ENCODE results near the gene DYNLT2B. TPM values are rescaled to one million over a fixed set of nuclear protein-coding genes. Genes with fewer than 3 reads are reported as not detected.
"Not testable (repeated sequence)": the region's sequence is repeated elsewhere in the genome, so short reads cannot be mapped to it uniquely, and the experiment has no call there.

Gene DYNLT2B
- total and polyA plus RNA-seq, 8 donors, result 3.3 to 23.0 (median 12.8) TPM; not detected in 4

DNA sequence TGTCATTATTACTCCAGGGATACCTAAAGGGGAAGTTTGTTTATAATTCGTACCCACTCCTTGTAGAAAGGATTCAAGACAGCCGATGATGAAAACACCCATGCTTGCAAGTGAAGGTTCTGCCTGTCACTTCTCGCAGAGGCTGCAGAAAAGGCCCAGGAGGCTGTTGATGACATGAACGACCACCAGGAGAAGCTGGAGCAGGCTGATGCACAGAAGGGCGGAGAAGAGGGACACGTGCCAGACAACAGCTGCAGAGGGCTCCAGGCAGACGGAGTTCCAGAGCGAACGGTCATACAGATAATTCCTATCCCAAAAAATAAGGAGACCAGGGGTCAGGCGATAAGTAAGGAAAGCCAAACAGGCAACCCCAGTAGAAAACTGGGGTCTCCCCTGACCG lies 5.7 kb upstream of the DYNLT2B start:
- intact Hi-C loops (cut with DNase I; ENCODE audit: low total_unique reads), result no loop called here
- Histone ChIP-seq H3K9me3 (no peaks in the 10 kb centered on the region), H3K36me3 (no peaks in the 10 kb centered on the region), H3K27ac (no peak overlapping the region), H3K4me1 (peaks cover 0 to 8% (median 6%) of the 10 kb centered on the region in 4 donors), H3K4me3 (no peak overlapping the region), H3K27me3 (peaks cover 0 to 7% (median 0%) of the 10 kb centered on the region in 3 donors)
- DNase-seq, result peak in 1 of 2 donors; percentile 68
- TF ChIP-seq POLR2AphosphoS5 (IDR thresholded peaks at IDR 0.05) (no peak), POLR2A (IDR thresholded peaks at IDR 0.05) (no peak), EP300 (IDR thresholded peaks at IDR 0.05) (no peak)
- TF ChIP-seq, protein P1, sequence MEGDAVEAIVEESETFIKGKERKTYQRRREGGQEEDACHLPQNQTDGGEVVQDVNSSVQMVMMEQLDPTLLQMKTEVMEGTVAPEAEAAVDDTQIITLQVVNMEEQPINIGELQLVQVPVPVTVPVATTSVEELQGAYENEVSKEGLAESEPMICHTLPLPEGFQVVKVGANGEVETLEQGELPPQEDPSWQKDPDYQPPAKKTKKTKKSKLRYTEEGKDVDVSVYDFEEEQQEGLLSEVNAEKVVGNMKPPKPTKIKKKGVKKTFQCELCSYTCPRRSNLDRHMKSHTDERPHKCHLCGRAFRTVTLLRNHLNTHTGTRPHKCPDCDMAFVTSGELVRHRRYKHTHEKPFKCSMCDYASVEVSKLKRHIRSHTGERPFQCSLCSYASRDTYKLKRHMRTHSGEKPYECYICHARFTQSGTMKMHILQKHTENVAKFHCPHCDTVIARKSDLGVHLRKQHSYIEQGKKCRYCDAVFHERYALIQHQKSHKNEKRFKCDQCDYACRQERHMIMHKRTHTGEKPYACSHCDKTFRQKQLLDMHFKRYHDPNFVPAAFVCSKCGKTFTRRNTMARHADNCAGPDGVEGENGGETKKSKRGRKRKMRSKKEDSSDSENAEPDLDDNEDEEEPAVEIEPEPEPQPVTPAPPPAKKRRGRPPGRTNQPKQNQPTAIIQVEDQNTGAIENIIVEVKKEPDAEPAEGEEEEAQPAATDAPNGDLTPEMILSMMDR (IDR thresholded peaks at IDR 0.05), result no peak
- 59 to 68% (median 64%) methylated on average over 11 of the region's 11 CpGs for WGBS, 5 donors

DNA sequence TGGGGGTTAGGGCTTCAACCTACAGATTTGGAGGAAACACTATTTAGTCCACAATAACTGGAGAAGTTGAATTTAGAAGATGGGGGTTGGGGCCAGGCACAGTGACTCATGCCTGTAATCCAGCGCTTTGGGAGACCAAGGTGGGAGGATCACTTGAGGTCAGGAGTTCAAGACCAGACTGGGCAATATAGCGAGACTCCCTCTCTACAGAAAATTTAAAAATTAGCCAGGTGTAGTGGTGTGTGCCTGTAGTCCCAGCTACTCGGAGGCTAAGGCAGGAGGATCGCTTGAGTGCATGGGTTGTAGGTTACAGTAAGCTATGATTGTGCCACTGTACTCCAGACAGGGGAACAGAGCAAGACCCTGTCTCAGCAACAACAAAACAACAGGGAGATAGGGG lies 5.0 kb upstream of the DYNLT2B start:
- Histone ChIP-seq H3K4me1 (peaks cover 0 to 9% (median 6%) of the 10 kb centered on the region in 4 donors), H3K27ac (no peak overlapping the region), H3K27me3 (peaks cover 0 to 7% (median 0%) of the 10 kb centered on the region in 3 donors), H3K9me3 (no peaks in the 10 kb centered on the region), H3K36me3 (no peaks in the 10 kb centered on the region), H3K4me3 (no peak overlapping the region)
- WGBS, 5 donors, result 90 to 98% (median 95%) methylated on average over 4 of the region's 4 CpGs
- intact Hi-C loops (cut with DNase I; ENCODE audit: low total_unique reads), result no loop called here
- no peak for DNase-seq
- no peak for TF ChIP-seq POLR2A (IDR thresholded peaks at IDR 0.05)

DNA sequence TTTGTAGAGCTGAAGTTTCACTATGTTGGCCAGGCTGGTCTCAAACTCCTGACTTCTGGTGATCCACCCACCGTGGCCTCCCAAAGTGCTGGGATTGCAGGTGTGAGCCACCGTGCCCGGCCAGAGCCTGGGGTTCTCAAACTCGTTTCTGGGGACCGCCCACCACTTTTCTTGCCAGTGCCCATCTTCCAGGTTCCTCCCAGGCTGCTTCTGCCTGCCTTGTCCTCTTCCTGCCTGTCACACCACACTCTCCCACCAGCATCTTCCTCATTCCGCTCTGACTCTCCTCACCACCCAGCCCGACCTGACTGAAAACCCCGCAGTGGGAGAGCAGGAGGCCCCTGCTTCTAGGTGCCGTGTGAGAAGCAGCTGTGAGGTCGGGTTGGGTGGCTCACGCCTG lies 3.1 kb upstream of the DYNLT2B start:
- no peak overlapping the region for H3K4me3 ChIP-seq
- intact Hi-C loops (cut with DNase I; ENCODE audit: low total_unique reads), result no loop called here
- peaks cover 0 to 12% (median 7%) of the 10 kb centered on the region in 4 donors for H3K4me1 ChIP-seq
- no peak for DNase-seq
- no peak overlapping the region for H3K27ac ChIP-seq
- TF ChIP-seq EP300 (IDR thresholded peaks at IDR 0.05) (no peak), POLR2AphosphoS5 (IDR thresholded peaks at IDR 0.05) (no peak), POLR2A (IDR thresholded peaks at IDR 0.05) (no peak)
- TF ChIP-seq, protein P1 (IDR thresholded peaks at IDR 0.05), result no peak
- no peaks in the 10 kb centered on the region for H3K9me3 ChIP-seq
- H3K36me3 ChIP-seq, result no peaks in the 10 kb centered on the region
- no peaks in the 10 kb centered on the region for H3K27me3 ChIP-seq
- WGBS, 5 donors, result 83 to 91% (median 87%) methylated on average over 11 of the region's 11 CpGs

DNA sequence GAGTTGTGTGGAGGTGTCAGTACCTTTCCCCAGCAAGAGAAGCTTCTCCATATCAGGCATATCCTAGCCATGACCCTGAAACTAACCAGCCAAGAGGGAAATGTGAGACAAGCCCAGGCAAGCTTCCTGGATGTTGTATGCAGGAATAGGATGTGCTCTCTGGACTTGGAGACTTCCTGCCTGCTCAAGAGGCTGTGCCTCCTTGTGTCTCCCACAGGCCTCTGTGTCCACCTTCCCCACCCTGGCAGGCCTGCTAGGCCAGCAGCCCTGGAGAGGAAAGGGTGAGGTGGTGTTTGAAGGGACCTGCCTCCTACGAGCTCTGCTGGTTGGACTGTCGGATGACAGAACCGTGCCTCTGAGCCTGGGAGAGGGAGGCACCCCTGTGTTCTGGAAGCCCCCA lies 2.1 kb upstream of the DYNLT2B start:
- 47 to 89% (median 67%) methylated on average over 1 to 3 of the region's 3 CpGs for WGBS, 5 donors
- no peaks in the 10 kb centered on the region for H3K9me3 ChIP-seq
- no peak overlapping the region for H3K4me3 ChIP-seq
- H3K4me1 ChIP-seq, result peaks cover 0 to 15% (median 8%) of the 10 kb centered on the region in 4 donors
- no peaks in the 10 kb centered on the region for H3K36me3 ChIP-seq
- TF ChIP-seq POLR2AphosphoS5 (IDR thresholded peaks at IDR 0.05), result no peak
- no peak for TF ChIP-seq POLR2A (IDR thresholded peaks at IDR 0.05)
- intact Hi-C loops (cut with DNase I; ENCODE audit: low total_unique reads), result no loop called here
- H3K27ac ChIP-seq, result no peak overlapping the region
- no peaks in the 10 kb centered on the region for H3K27me3 ChIP-seq
- DNase-seq, result no peak

DNA sequence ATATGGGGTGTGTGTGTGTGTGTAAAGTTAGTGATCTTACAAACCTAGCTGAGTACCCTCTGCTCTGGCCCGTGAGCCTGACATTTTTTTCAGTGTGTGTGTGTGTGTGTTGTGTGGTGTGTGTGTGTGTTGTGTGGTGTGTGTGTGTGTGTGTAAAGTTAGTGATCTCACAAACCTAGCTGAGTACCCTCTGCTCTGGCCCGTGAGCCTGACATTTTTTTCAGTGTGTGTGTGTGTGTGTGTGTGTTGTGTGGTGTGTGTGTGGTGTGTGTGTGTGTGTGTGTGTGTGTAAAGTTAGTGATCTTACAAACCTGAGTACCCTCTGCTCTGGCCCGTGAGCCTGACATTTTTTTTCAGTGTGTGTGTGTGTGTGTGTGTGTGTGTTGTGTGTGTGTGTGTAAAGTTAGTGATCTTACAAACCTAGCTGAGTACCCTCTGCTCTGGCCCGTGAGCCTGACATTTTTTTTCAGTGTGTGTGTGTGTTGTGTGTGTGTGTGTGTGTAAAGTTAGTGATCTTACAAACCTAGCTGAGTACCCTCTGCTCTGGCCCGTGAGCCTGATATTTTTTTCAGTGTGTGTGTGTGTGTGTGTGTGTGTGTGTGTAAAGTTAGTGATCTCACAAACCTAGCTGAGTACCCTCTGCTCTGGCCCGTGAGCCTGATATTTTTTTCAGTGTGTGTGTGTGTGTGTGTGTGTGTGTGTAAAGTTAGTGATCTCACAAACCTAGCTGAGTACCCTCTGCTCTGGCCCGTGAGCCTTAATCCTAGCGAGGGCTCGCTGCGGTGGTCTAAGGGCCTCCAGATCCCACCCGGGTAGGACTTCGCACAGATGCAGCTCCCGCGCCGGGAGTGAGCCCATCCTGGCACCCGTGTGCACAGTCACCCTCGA lies 997 bp downstream of the DYNLT2B start:
- WGBS, 5 donors, result 7 to 50% (median 12%) methylated on average over 1 to 16 of the region's 17 CpGs
- H3K36me3 ChIP-seq, result not testable (repeated sequence)

DNA sequence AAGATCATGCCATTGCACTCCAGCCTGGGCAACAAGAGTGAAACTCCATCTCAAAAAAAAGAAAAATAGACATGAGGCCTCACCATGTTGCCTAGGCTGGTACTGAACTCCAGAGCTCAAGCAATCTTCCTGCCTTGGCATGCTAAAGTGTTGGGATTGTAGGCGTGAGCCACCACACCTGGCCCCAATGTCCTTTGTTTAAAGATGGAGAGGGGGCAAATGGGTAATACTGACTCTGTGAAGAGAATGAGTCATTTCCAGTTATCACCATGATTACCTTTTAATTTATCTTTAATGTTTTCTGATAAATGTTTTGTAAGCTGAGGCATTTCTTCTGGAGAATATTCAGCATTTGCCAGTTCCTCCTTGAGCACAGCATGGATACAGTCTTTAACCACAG lies 2.2 kb downstream of the DYNLT2B start:
- Histone ChIP-seq H3K27me3 (no peaks in the 10 kb centered on the region), H3K9me3 (no peaks in the 10 kb centered on the region), H3K27ac (no peak overlapping the region), H3K36me3 (no peaks in the 10 kb centered on the region), H3K4me1 (peaks cover 0 to 15% (median 8%) of the 10 kb centered on the region in 4 donors), H3K4me3 (no peak overlapping the region)
- 50 to 67% (median 56%) methylated on average over 1 of the region's 1 CpG for WGBS, 5 donors
- TF ChIP-seq, protein P1 (IDR thresholded peaks at IDR 0.05), result no peak
- TF ChIP-seq POLR2A (IDR thresholded peaks at IDR 0.05) (no peak), EP300 (IDR thresholded peaks at IDR 0.05) (no peak), POLR2AphosphoS5 (IDR thresholded peaks at IDR 0.05) (no peak)
- no peak for DNase-seq
- intact Hi-C loops (cut with DNase I; ENCODE audit: low total_unique reads), result no loop called here

More for the DNA sequence above, 997 bp downstream of the DYNLT2B start:
- DNase-seq; H3K9me3 ChIP-seq; intact Hi-C loops (cut with DNase I; ENCODE audit: low total_unique reads); H3K27me3 ChIP-seq: not testable (repeated sequence)
- Histone ChIP-seq H3K27ac (peak overlapping the region; percentile 89 to 92 (median 92)), H3K4me3 (peak overlapping the region; percentile 67 to 94 (median 84)), H3K4me1 (peaks cover 0 to 15% (median 8%) of the 10 kb centered on the region in 4 donors)

Data from stomach (tissue), 9 donors.